ENCODE measurements around the gene ACAP3.

Gene ACAP3

GRCh38 chr1:1307923-1308755 is at the start of gene ACAP3, which contains the start of gene PUSL1:
Gene ACAP3, minus strand, starts transcription at chr1:1307930. Its CDS starts 115 bp downstream, at chr1:1307815.
Gene PUSL1, plus strand, starts transcription at chr1:1308597. Its CDS starts 47 bp downstream, at chr1:1308644.
- peak; percentile 72 for DNase-seq (ENCODE audit: low read depth, low spot score)

GRCh38 chr1:1356796-1357401 is 49.2 kb upstream of the ACAP3 start:
- no peak for DNase-seq (ENCODE audit: low read depth, low spot score)

GRCh38 chr1:1356166-1356795 is 48.6 kb upstream of the ACAP3 start:
- no peak for DNase-seq (ENCODE audit: low read depth, low spot score)

GRCh38 chr1:1355416-1355815 is 47.7 kb upstream of the ACAP3 start:
- no peak for DNase-seq (ENCODE audit: low read depth, low spot score)

GRCh38 chr1:1354271-1355247 is 46.8 kb upstream of the ACAP3 start:
- no peak for DNase-seq (ENCODE audit: low read depth, low spot score)

GRCh38 chr1:1353389-1354151 is 45.8 kb upstream of the ACAP3 start:
- DNase-seq (ENCODE audit: low read depth, low spot score), result no peak

- DNase-seq (ENCODE audit: low read depth, low spot score), result no peak
These were observed 45.2 kb upstream of the ACAP3 start for GRCh38 chr1:1352786-1353388.

- no peak for DNase-seq (ENCODE audit: low read depth, low spot score)
These were observed 44.0 kb upstream of the ACAP3 start for GRCh38 chr1:1351511-1352427.

- no peak for DNase-seq (ENCODE audit: low read depth, low spot score)
These were observed 41.7 kb upstream of the ACAP3 start, which contains the start of gene DVL1 for GRCh38 chr1:1349256-1350012. Gene DVL1, minus strand, starts transcription at chr1:1349418. Its CDS starts 353 bp downstream, at chr1:1349065.

GRCh38 chr1:1348420-1349255 is 40.9 kb upstream of the ACAP3 start:
- no peak for DNase-seq (ENCODE audit: low read depth, low spot score)

GRCh38 chr1:1347663-1348419 is 40.1 kb upstream of the ACAP3 start:
- DNase-seq (ENCODE audit: low read depth, low spot score), result no peak

GRCh38 chr1:1347026-1347595 is 39.4 kb upstream of the ACAP3 start:
- no peak for DNase-seq (ENCODE audit: low read depth, low spot score)

- no peak for DNase-seq (ENCODE audit: low read depth, low spot score)
These were observed 38.8 kb upstream of the ACAP3 start for GRCh38 chr1:1346501-1346890.

- no peak for DNase-seq (ENCODE audit: low read depth, low spot score)
These were observed 38.2 kb upstream of the ACAP3 start for GRCh38 chr1:1345860-1346500.

GRCh38 chr1:1345384-1345783 is 37.7 kb upstream of the ACAP3 start:
- no peak for DNase-seq (ENCODE audit: low read depth, low spot score)
